Measurements from ENCODE around the gene COPA.

GRCh38 chr1:160308451-160309184 is 34.4 kb downstream of the COPA start:
- TF ChIP-seq POLR2AphosphoS5 (IDR thresholded peaks at IDR 0.05) (no peak), CTCF (IDR thresholded peaks at IDR 0.05) (no peak), POLR2A (IDR thresholded peaks at IDR 0.05) (no peak)
